ENCODE data around the gene COA6. TPM values are rescaled to one million over a fixed set of nuclear protein-coding genes. Genes with fewer than 3 reads are reported as not detected.

COA6 gene
- total and polyA plus RNA-seq, 2 of the 8 experiments (the other 6 are each of a cell fraction or from before 2014, with no cell fraction given) = 22.9 to 44.9 TPM

- Histone ChIP-seq H3K14ac (ENCODE audit: insufficient read length) (no peak overlapping the region), H3K79me1 (ENCODE audit: low read depth, low read length) (no peaks in the 10 kb centered on the region), H2BK5ac (ENCODE audit: low read depth, low read length) (no peak overlapping the region), H2BK120ac (replicated peaks; ENCODE audit: low read depth, low read length) (no peak overlapping the region), H2BK15ac (ENCODE audit: low read length) (no peak overlapping the region), H2AK5ac (ENCODE audit: low read depth, low read length) (no peak overlapping the region), H2AFZ (ENCODE audit: low read length) (no peak overlapping the region), H3K56ac (replicated peaks; ENCODE audit: insufficient read length, low read depth, low read length) (no peak overlapping the region), H3K4me1 (replicated peaks in 1 of 4; ENCODE audit: control insufficient read depth in 3 of 4, insufficient read depth in 4 of 4, low read length in 3 of 4) (no peaks in the 10 kb centered on the region), H3K27me3 (replicated peaks in 1 of 4; ENCODE audit: control insufficient read depth in 3 of 4, extremely low read depth in 1 of 4, insufficient read depth in 3 of 4, low read length in 3 of 4) (no peaks in the 10 kb centered on the region), H4K8ac (ENCODE audit: extremely low read depth, insufficient read depth, low read length) (no peak overlapping the region), H2BK12ac (ENCODE audit: low read depth, low read length) (no peak overlapping the region), H3K4me2 (ENCODE audit: insufficient read depth in 1 of 2, low read depth in 2 of 2, low read length in 2 of 2) (no peak overlapping the region), H3K79me2 (ENCODE audit: control insufficient read depth in 1 of 2, insufficient read depth in 2 of 2, low read length in 2 of 2) (no peaks in the 10 kb centered on the region), H3K23me2 (ENCODE audit: low read depth, low read length) (no peaks in the 10 kb centered on the region), H4K91ac (replicated peaks; ENCODE audit: insufficient read length, low read length) (no peak overlapping the region), H3K18ac (ENCODE audit: extremely low read depth, low read length) (no peak overlapping the region), H3K36me3 (ENCODE audit: control insufficient read depth in 2 of 4, insufficient read depth in 4 of 4, low read length in 3 of 4) (no peaks in the 10 kb centered on the region), H3K9me3 (ENCODE audit: insufficient read depth in 2 of 2, low read depth in 1 of 2, low read length in 1 of 2) (peaks cover 0 to 5% of the 10 kb centered on the region in 2 experiments; a peak in 1 of 4 replicates), H3K23ac (ENCODE audit: insufficient read length) (no peak overlapping the region), H3K4ac (replicated peaks; ENCODE audit: insufficient read length, low read depth, low read length) (no peak overlapping the region), H3K4me3 (ENCODE audit: extremely low read depth in 1 of 4, insufficient read depth in 2 of 4, low read depth in 3 of 4, low read length in 4 of 4) (no peak overlapping the region), H2BK20ac (ENCODE audit: low read length) (no peak overlapping the region), H4K5ac (ENCODE audit: insufficient read length, low read depth, low read length) (no peak overlapping the region), H3K27ac (ENCODE audit: low read depth, low read length) (no peak overlapping the region), H4K20me1 (replicated peaks in 1 of 2; ENCODE audit: control insufficient read depth in 1 of 2, insufficient read depth in 2 of 2, low read length in 2 of 2) (no peaks in the 10 kb centered on the region), H3K9ac (replicated peaks in 1 of 4; ENCODE audit: extremely low read depth in 1 of 4, low read depth in 3 of 4, low read length in 3 of 4) (no peak overlapping the region)
- POLR2A ChIA-PET (ENCODE audit: partially characterized antibody) = no interaction called here
- CTCF ChIA-PET (ENCODE audit: partially characterized antibody) = interaction anchor here (0.8 to 2.1 kb wide), 3 partner anchors 15 to 33 kb away, joined by 3 to 6 read pairs (median 4); no protein-coding TSS in a partner anchor
- WGBS, 2 experiments (ENCODE audit: extremely low coverage in 1 of 2, insufficient coverage in 1 of 2, insufficient read length in 1 of 2, insufficient replicate concordance in 2 of 2, low coverage in 1 of 2, low lambda C conversion rate in 2 of 2, missing lambda C conversion rate in 1 of 2) = 83% methylated on average over 1 of the region's 1 CpG; no CpG with 5 or more reads in 1 of the 2 experiments
- no peak for FAIRE-seq
- DNase-seq (ENCODE audit: low read depth in 1 of 2, low spot score in 2 of 2) = no peak
Observed at GRCh38 chr1:234345237-234345636, 28.0 kb upstream of the COA6 start.

Measured in H1 (cell line).